ENCODE measurements around the gene MSX2.
"Not testable (repeated sequence)": the region's sequence is repeated elsewhere in the genome, so short reads cannot be mapped to it uniquely, and the experiment has no call there.

Gene MSX2

GRCh38 chr5:174734571-174735497 is 10.5 kb downstream of the MSX2 start:
- no peak for DNase-seq

GRCh38 chr5:174735498-174736330 is 11.3 kb downstream of the MSX2 start:
- no peak for DNase-seq

GRCh38 chr5:174736331-174736721 is 11.9 kb downstream of the MSX2 start:
- DNase-seq = no peak

GRCh38 chr5:174736777-174737176 is 12.4 kb downstream of the MSX2 start:
- DNase-seq = no peak

- DNase-seq = no peak
Measured at GRCh38 chr5:174737330-174737729, 12.9 kb downstream of the MSX2 start.

- no peak for DNase-seq
Measured at GRCh38 chr5:174741352-174741751, 17.0 kb downstream of the MSX2 start.

- DNase-seq = no peak
Measured at GRCh38 chr5:174744896-174745295, 20.5 kb downstream of the MSX2 start.

- DNase-seq = no peak
Measured at GRCh38 chr5:174745590-174746103, 21.3 kb downstream of the MSX2 start.

- DNase-seq = no peak
Measured at GRCh38 chr5:174750711-174751110, 26.3 kb downstream of the MSX2 start.

- no peak for DNase-seq
Measured at GRCh38 chr5:174751154-174752000, 27.0 kb downstream of the MSX2 start.

GRCh38 chr5:174752121-174752520 is 27.7 kb downstream of the MSX2 start:
- no peak for DNase-seq

GRCh38 chr5:174755106-174755505 is 30.7 kb downstream of the MSX2 start:
- DNase-seq = no peak

- no peak for DNase-seq
Measured at GRCh38 chr5:174759091-174759490, 34.7 kb downstream of the MSX2 start.

- no peak for DNase-seq
Measured at GRCh38 chr5:174760721-174761120, 36.3 kb downstream of the MSX2 start.

GRCh38 chr5:174761341-174761740 is 37.0 kb downstream of the MSX2 start:
- not testable (repeated sequence) for DNase-seq

- DNase-seq = no peak
Measured at GRCh38 chr5:174764309-174764708, 39.9 kb downstream of the MSX2 start.

- DNase-seq = no peak
Measured at GRCh38 chr5:174765540-174765939, 41.2 kb downstream of the MSX2 start.

- no peak for DNase-seq
Measured at GRCh38 chr5:174767670-174768069, 43.3 kb downstream of the MSX2 start.

- no peak for DNase-seq
Measured at GRCh38 chr5:174769005-174769404, 44.6 kb downstream of the MSX2 start.

- no peak for DNase-seq
Measured at GRCh38 chr5:174773371-174773770, 49.0 kb downstream of the MSX2 start.

GRCh38 chr5:174775081-174775480 is 50.7 kb downstream of the MSX2 start:
- no peak for DNase-seq

GRCh38 chr5:174777111-174777510 is 52.7 kb downstream of the MSX2 start:
- no peak for DNase-seq

GRCh38 chr5:174777583-174777982 is 53.2 kb downstream of the MSX2 start:
- DNase-seq = no peak
